Fibroblast of lung (primary cell): ENCODE measurements around the gene CCDC183. TPM values are rescaled to one million over a fixed set of nuclear protein-coding genes. Genes with fewer than 3 reads are reported as not detected.

Source experiments
- DNase-seq, 2 donors: peaks; one replicate each; pipeline versions ENCODE4 v3.0.0 to v3.0.0-alpha.2; 2010; ENCODE audit warnings: low read depth in 2 of 2
- H2AFZ ChIP-seq: 2 replicates; pipeline ENCODE4 v1.5.1; 2012; ENCODE audit warnings: low read length, control low read depth, inconsistent platforms
- H3K27ac ChIP-seq: 2 replicates; pipeline ENCODE4 v1.5.1; 2011; ENCODE audit warnings: low read length, control low read depth; ENCODE audit not compliant: insufficient read depth
- H3K27me3 ChIP-seq: 2 replicates; pipeline ENCODE4 v1.5.1; 2011; ENCODE audit warnings: mild to moderate bottlenecking, low read length; ENCODE audit not compliant: control insufficient read depth, insufficient read depth
- H3K36me3 ChIP-seq: 2 replicates; pipeline ENCODE4 v1.5.1; 2011; ENCODE audit warnings: low read length; ENCODE audit not compliant: control insufficient read depth, insufficient read depth
- H3K4me1 ChIP-seq: 2 replicates; pipeline ENCODE4 v1.5.1; 2011; ENCODE audit warnings: low read length; ENCODE audit not compliant: control insufficient read depth, insufficient read depth; ENCODE audit errors: extremely low read depth
- H3K4me2 ChIP-seq: 2 replicates; pipeline ENCODE4 v1.5.1; 2011; ENCODE audit warnings: low read length, control low read depth; ENCODE audit not compliant: insufficient read depth; ENCODE audit errors: extremely low read depth
- H3K4me3 ChIP-seq, 4 experiments: fragments of 200-600 bp in 1 of 4; sonication (generic) in 1 of 4; replicated peaks in 1 of 4; 2 replicates each; pipeline ENCODE4 v1.5.1; 2011 to 2016; ENCODE audit warnings: low read length in 4 of 4, low read depth in 3 of 4, mild to moderate bottlenecking in 3 of 4, control low read depth in 2 of 4, inconsistent platforms in 1 of 4, mixed read lengths in 1 of 4; ENCODE audit not compliant: insufficient read depth in 1 of 4; ENCODE audit errors: control extremely low read depth in 1 of 4
- H3K79me2 ChIP-seq: 2 replicates; pipeline ENCODE4 v1.5.1; 2012; ENCODE audit warnings: mild to moderate bottlenecking, low read length, inconsistent platforms; ENCODE audit not compliant: control insufficient read depth, insufficient read depth
- H3K9ac ChIP-seq: 2 replicates; pipeline ENCODE4 v1.5.1; 2011; ENCODE audit warnings: mild to moderate bottlenecking, low read length, control low read depth; ENCODE audit not compliant: insufficient read depth
- H3K9me3 ChIP-seq: 2 replicates; pipeline ENCODE4 v1.5.1; 2012; ENCODE audit warnings: low read depth, low read length; ENCODE audit not compliant: control insufficient read depth, insufficient read depth
- H4K20me1 ChIP-seq: 2 replicates; pipeline ENCODE4 v1.5.1; 2011; ENCODE audit warnings: low read length; ENCODE audit not compliant: control insufficient read depth, insufficient read depth; ENCODE audit errors: extremely low read depth
- CTCF ChIP-seq, 2 donors: IDR thresholded peaks in 1 of 2; conservative IDR thresholded peaks in 1 of 2; 1 replicate in 1 of 2; 2 replicates in 1 of 2; pipeline ENCODE4 v1.5.1; 2011 to 2012; ENCODE audit warnings: low read length in 2 of 2, control low read depth in 1 of 2, inconsistent platforms in 1 of 2, low read depth in 1 of 2, mild to moderate bottlenecking in 1 of 2
- EZH2 ChIP-seq: IDR thresholded peaks from 2 replicates; pipeline ENCODE4 v1.5.1; 2012; ENCODE audit warnings: low read length, control low read depth, mild to moderate bottlenecking; ENCODE audit errors: missing control alignments
- polyA plus RNA-seq, 2 donors: library from polyadenylated mRNA; depleted of rRNA in 1 of 2; stranded (reverse) in 1 of 2; unstranded in 1 of 2; fragments of >200 nt; gene quantifications; 2 replicates each; pipeline ENCODE4 v1.2.1, GENCODE V29; 2011 to 2012; ENCODE audit warnings: missing spikeins in 1 of 2
- total RNA-seq: library from RNA; depleted of rRNA; stranded (reverse); fragments of >200 nt; gene quantifications from 2 replicates; pipeline ENCODE4 v1.2.1, GENCODE V29; 2014

The CCDC183 gene
- total and polyA plus RNA-seq, 2 donors (not counting 1 experiment from before 2014, with no cell fraction given): 0.35 to 0.99 TPM

GRCh38 chr9:136827794-136828473 lies 31.8 kb downstream of the CCDC183 start:
- H3K79me2 ChIP-seq: no peaks in the 10 kb centered on the region
- H3K27ac ChIP-seq: no peak overlapping the region
- no peak overlapping the region for H3K4me3 ChIP-seq
- peaks cover 36% of the 10 kb centered on the region for H3K36me3 ChIP-seq
- H3K4me2 ChIP-seq: no peak overlapping the region
- no peak overlapping the region for H3K9ac ChIP-seq
- DNase-seq: no peak
- H3K4me1 ChIP-seq: no peaks in the 10 kb centered on the region
- no peaks in the 10 kb centered on the region for H3K27me3 ChIP-seq
- TF ChIP-seq CTCF (conservative IDR thresholded peaks at IDR 0.05 in 1 of 2, IDR thresholded peaks at IDR 0.05 in 1 of 2; ENCODE audit: low read depth in 1 of 2, low read length in 2 of 2) (no peak), EZH2 (no peak)
- H4K20me1 ChIP-seq: no peaks in the 10 kb centered on the region
- H2AFZ ChIP-seq: no peak overlapping the region
- no peaks in the 10 kb centered on the region for H3K9me3 ChIP-seq

GRCh38 chr9:136828474-136829140 lies 32.5 kb downstream of the CCDC183 start:
- Histone ChIP-seq H4K20me1 (no peaks in the 10 kb centered on the region), H3K4me1 (no peaks in the 10 kb centered on the region), H2AFZ (no peak overlapping the region), H3K27ac (no peak overlapping the region), H3K79me2 (no peaks in the 10 kb centered on the region), H3K9me3 (no peaks in the 10 kb centered on the region), H3K9ac (no peak overlapping the region), H3K4me3 (no peak overlapping the region), H3K27me3 (no peaks in the 10 kb centered on the region), H3K36me3 (peaks cover 36% of the 10 kb centered on the region), H3K4me2 (no peak overlapping the region)
- DNase-seq: no peak
- TF ChIP-seq EZH2 (no peak), CTCF (conservative IDR thresholded peaks at IDR 0.05 in 1 of 2, IDR thresholded peaks at IDR 0.05 in 1 of 2; ENCODE audit: low read depth in 1 of 2, low read length in 2 of 2) (no peak)

- no peak overlapping the region for H3K9ac ChIP-seq
- no peaks in the 10 kb centered on the region for H3K27me3 ChIP-seq
- H3K4me1 ChIP-seq: no peaks in the 10 kb centered on the region
- H3K79me2 ChIP-seq: no peaks in the 10 kb centered on the region
- TF ChIP-seq EZH2: no peak
- TF ChIP-seq CTCF (conservative IDR thresholded peaks at IDR 0.05 in 1 of 2, IDR thresholded peaks at IDR 0.05 in 1 of 2; ENCODE audit: low read depth in 1 of 2, low read length in 2 of 2): no peak
- no peak overlapping the region for H3K4me2 ChIP-seq
- no peaks in the 10 kb centered on the region for H3K9me3 ChIP-seq
- H3K36me3 ChIP-seq: peaks cover 36% of the 10 kb centered on the region
- no peak overlapping the region for H3K4me3 ChIP-seq
- no peak overlapping the region for H3K27ac ChIP-seq
- no peak for DNase-seq
- H2AFZ ChIP-seq: no peak overlapping the region
- H4K20me1 ChIP-seq: no peaks in the 10 kb centered on the region
Observed at GRCh38 chr9:136829412-136829811, 33.3 kb downstream of the CCDC183 start.
